Thyroid gland (tissue), 4 donors: ENCODE measurements around the gene CASKIN2.

Experiments used
- CTCF ChIP-seq, 6 experiments: fragments of 200-600 bp in 3 of 6; fragments of 450-650 bp in 3 of 6; sonication (generic) in 3 of 6; IDR thresholded peaks; one replicate each; pipeline ENCODE4 v1.5.1; 2016 to 2019; ENCODE audit warnings: antibody characterized with exemption in 6 of 6, mild to moderate bottlenecking in 2 of 6, inconsistent platforms in 1 of 6, moderate library complexity in 1 of 6
- POLR2A ChIP-seq, 2 donors: fragments of 450-650 bp; IDR thresholded peaks; one replicate each; pipeline ENCODE4 v1.6.1; 2017; ENCODE audit warnings: antibody characterized with exemption in 2 of 2, mild to moderate bottlenecking in 2 of 2, moderate library complexity in 1 of 2

GRCh38 chr17:75505152-75505409 is 10.3 kb downstream of the CASKIN2 start:
- TF ChIP-seq CTCF (IDR thresholded peaks at IDR 0.05) = no peak
- TF ChIP-seq POLR2A (IDR thresholded peaks at IDR 0.05) = no peak
